Measurements from ENCODE around the gene POU2AF1.

DNA sequence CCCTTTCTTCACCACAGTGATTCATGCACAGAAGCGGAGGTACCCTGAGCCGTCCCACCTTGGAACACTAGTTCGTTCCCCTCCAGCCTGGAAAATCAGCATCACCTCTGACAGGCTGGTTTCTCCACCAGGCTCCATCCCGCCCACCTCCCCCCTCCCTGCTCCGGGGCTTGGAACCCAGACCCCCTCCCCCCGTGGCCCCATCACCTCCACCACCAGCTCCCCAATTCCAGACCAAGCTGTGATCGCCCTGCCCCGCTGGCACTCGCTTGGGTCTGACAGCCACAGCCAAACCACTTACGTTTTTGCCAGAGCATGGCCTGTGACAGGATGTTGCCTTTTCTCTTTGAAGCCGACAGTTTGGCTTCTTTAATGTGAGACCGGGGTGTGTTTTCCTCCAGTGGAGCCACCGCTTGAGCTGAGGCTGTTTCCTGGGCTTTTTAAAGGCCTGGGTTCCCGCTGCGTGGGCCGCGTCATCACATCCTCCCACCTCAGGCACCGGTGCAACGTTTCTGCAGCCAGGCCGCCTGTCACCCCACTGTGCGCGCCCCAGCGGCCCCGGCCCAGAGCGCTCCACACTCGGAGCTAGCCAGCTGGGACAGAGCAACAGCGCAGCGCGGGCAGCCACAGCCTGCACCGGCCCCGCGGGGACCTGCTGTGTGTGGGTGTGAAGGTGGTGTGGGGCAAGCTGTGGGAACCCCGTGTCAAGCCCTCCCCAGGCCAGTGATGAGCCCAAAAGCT is at the start of gene POU2AF1:
- no peak for TF ChIP-seq POLR2AphosphoS5 (IDR thresholded peaks at IDR 0.05; ENCODE audit: borderline replicate concordance, low read depth, low read length)
- no peak for TF ChIP-seq EZH2 (IDR thresholded peaks at IDR 0.05)
- TF ChIP-seq FOXP2 (optimal IDR thresholded peaks at IDR 0.05; ENCODE audit: control extremely low read depth, extremely low read length, insufficient read depth), result no peak
